Activated CD8-positive, alpha-beta memory T cell treated with anti-CD3 and anti-CD28 coated beads, Interleukin-2, amount 10 ng/mL, durations not matched to agents 7 days and 5 days (primary cell): ENCODE data around the gene EXOC4. TPM values are rescaled to one million over a fixed set of nuclear protein-coding genes. Genes with fewer than 3 reads are reported as not detected.

Experiments used
- ATAC-seq: fragments of 150-1000 bp; cut with Tn5 transposase; one replicate; pipeline ENCODE4 v1.10.0; 2021; ENCODE audit warnings: moderate library complexity
- CTCF ChIA-PET: fragments of 350-600 bp; sonication (Branson Sonifier 250); formaldehyde crosslinking; loops from one replicate; lab custom pipeline; 2021; ENCODE audit warnings: antibody characterized with exemption; lab: Charles Lee
- DNase-seq: peaks from one replicate; pipeline ENCODE4 v3.0.0-alpha.2; 2020
- H3K27ac Mint-ChIP-seq: one replicate; pipeline ENCODE4 v1.8.0; 2021; ENCODE audit warnings: mild to moderate bottlenecking, mixed read lengths
- H3K27me3 Mint-ChIP-seq: one replicate; pipeline ENCODE4 v1.8.0; 2021; ENCODE audit warnings: mixed read lengths
- H3K36me3 Mint-ChIP-seq: one replicate; pipeline ENCODE4 v1.8.0; 2021; ENCODE audit warnings: mild to moderate bottlenecking, mixed read lengths
- H3K4me1 Mint-ChIP-seq: one replicate; pipeline ENCODE4 v1.8.0; 2021; ENCODE audit warnings: mixed read lengths
- H3K4me3 Mint-ChIP-seq: one replicate; pipeline ENCODE4 v1.8.0; 2021; ENCODE audit warnings: mild to moderate bottlenecking, moderate library complexity, mixed read lengths
- H3K9me3 Mint-ChIP-seq: one replicate; pipeline ENCODE4 v1.8.0; 2022; ENCODE audit warnings: low read depth, mixed read lengths
- total RNA-seq, 2 experiments: library from RNA; stranded (reverse); gene quantifications; one replicate each; pipeline ENCODE4 v1.2.3, GENCODE V29; 2021

The EXOC4 gene
- total RNA-seq, 2 experiments from 2014 or later: 68.6 to 88.3 TPM

DNA sequence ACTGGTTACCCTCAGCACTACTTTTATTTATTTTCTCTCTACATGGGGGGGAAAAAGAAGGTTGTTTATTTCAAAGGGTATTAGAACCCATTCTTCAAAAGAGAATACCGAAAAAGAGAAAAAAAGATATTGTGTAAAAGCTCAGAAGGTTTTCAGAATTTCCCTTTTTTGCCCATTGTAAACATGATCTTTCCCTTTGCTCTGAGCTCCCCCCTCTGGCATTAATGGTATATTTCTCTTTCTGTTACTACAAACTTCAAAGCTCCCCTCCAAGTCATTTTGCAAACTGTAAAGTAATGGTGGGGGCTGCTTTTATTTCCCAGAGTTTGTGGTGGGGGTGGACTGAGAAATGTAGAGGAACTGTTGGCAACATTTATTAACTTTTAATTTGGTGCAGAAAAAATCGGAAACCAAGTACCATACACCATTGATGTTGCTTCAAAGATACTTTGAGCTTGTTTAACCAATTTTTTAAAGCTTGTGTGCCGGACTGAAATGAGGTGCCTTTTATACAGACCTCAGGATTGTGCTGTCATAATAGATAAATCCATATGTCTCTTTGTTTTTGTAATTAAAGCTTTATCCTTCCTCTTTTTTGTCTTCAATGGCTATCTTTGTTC lies 181.5 kb downstream of the EXOC4 start:
- Mint-ChIP-seq H3K27ac (no peak overlapping the region), H3K9me3 (no peaks in the 10 kb centered on the region), H3K36me3 (peaks cover 5% of the 10 kb centered on the region), H3K27me3 (no peaks in the 10 kb centered on the region), H3K4me1 (no peaks in the 10 kb centered on the region), H3K4me3 (no peak overlapping the region)
- no peak for DNase-seq
- CTCF ChIA-PET: interaction anchor here (0.9 to 1.5 kb wide), 5 partner anchors 9 to 1116 kb away, joined by 3 to 7 read pairs (median 4); no protein-coding TSS in a partner anchor
- ATAC-seq: no peak

GRCh38 chr7:133436014-133436428 lies 183.1 kb downstream of the EXOC4 start:
- H3K27me3 Mint-ChIP-seq: no peaks in the 10 kb centered on the region
- CTCF ChIA-PET: no interaction called here

DNA sequence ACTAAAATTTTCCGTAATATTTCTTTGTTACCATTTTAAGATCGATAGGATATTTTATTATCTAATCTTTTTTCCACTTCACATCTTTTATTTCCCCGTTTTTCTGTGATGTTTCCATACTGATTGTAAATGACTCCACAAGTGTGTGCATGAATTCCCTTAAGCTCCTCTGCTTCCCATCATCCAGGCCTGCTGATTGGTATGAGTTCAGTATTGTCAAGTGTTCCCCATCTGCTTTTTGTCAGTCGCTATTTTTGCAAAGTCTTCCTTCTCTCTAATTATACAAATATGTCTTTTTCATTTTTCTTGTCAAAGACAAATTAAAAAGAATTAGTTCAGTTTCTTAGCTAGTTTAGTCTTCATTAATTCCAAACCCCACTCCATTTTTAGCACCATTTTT lies 184.7 kb downstream of the EXOC4 start:
- Mint-ChIP-seq H3K27me3 (no peaks in the 10 kb centered on the region), H3K4me1 (no peaks in the 10 kb centered on the region), H3K9me3 (no peaks in the 10 kb centered on the region), H3K27ac (no peak overlapping the region), H3K4me3 (no peak overlapping the region), H3K36me3 (peaks cover 7% of the 10 kb centered on the region)
- CTCF ChIA-PET: no interaction called here
- no peak for ATAC-seq
- no peak for DNase-seq

More at GRCh38 chr7:133436014-133436428, 183.1 kb downstream of the EXOC4 start:
- Mint-ChIP-seq H3K4me3 (no peak overlapping the region), H3K9me3 (no peaks in the 10 kb centered on the region), H3K36me3 (peaks cover 6% of the 10 kb centered on the region), H3K4me1 (no peaks in the 10 kb centered on the region), H3K27ac (no peak overlapping the region)
- DNase-seq (no peak), ATAC-seq (no peak)

- DNase-seq (no peak), ATAC-seq (no peak)
- Mint-ChIP-seq H3K27me3 (no peaks in the 10 kb centered on the region), H3K4me3 (no peak overlapping the region), H3K4me1 (no peaks in the 10 kb centered on the region), H3K9me3 (no peaks in the 10 kb centered on the region), H3K27ac (no peak overlapping the region), H3K36me3 (peaks cover 6% of the 10 kb centered on the region)
- CTCF ChIA-PET: interaction anchor here (0.9 kb wide), 1 partner anchor 9 kb away, joined by 5 read pairs; no protein-coding TSS in a partner anchor
Observed at GRCh38 chr7:133442818-133443217, 189.9 kb downstream of the EXOC4 start.

DNA sequence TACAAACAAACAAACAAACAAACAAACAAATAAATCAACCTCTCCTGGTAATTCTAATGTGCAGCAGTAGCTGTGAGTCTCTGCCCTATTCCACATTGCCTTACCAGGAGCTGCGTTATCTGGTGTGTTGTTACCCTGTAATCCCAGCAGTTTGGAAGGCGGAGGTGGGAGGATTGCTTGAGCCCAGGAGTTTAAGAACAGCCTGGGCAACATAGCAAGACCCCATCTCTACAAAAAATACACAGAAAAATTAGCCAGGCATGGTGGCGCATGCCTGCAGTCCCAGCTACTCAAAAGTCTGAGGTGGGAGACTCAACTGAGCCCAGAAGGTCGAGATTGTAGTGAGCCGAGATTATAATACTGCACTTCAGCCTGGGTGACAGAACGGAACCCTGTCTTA lies 192.7 kb downstream of the EXOC4 start:
- Mint-ChIP-seq H3K27me3 (no peaks in the 10 kb centered on the region), H3K4me3 (no peak overlapping the region), H3K36me3 (peaks cover 2% of the 10 kb centered on the region), H3K4me1 (no peaks in the 10 kb centered on the region), H3K9me3 (no peaks in the 10 kb centered on the region), H3K27ac (no peak overlapping the region)
- no peak for DNase-seq
- ATAC-seq: no peak
- CTCF ChIA-PET: no interaction called here

DNA sequence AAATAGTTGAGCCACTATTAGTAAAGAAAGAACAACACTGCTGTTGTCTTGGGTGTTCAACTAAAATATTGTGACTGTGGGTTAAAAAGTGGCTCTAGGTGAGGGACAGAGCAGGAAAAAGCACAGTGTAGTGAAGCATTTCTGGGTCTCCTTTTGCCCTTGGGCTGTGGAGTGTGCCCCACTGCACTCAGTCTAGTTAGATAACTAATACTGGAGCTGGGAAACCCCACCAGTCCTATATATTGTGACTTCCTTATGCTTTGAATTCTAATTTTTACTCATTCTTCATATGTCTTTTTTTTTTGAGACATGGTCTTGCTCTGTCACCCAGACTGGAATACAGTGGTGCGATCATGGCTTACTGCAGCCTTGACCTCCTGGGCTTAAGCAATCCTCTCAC lies 195.1 kb downstream of the EXOC4 start:
- no peaks in the 10 kb centered on the region for H3K4me1 Mint-ChIP-seq
- CTCF ChIA-PET: no interaction called here
- no peak overlapping the region for H3K4me3 Mint-ChIP-seq
- H3K36me3 Mint-ChIP-seq: no peaks in the 10 kb centered on the region
- no peak overlapping the region for H3K27ac Mint-ChIP-seq
- no peak for ATAC-seq
- H3K27me3 Mint-ChIP-seq: no peaks in the 10 kb centered on the region
- no peak for DNase-seq
- no peaks in the 10 kb centered on the region for H3K9me3 Mint-ChIP-seq

- H3K27me3 Mint-ChIP-seq: no peaks in the 10 kb centered on the region
- no peak overlapping the region for H3K27ac Mint-ChIP-seq
- ATAC-seq (no peak), DNase-seq (no peak)
- H3K4me3 Mint-ChIP-seq: no peak overlapping the region
- CTCF ChIA-PET: no interaction called here
- no peaks in the 10 kb centered on the region for H3K9me3 Mint-ChIP-seq
- H3K36me3 Mint-ChIP-seq: no peaks in the 10 kb centered on the region
- H3K4me1 Mint-ChIP-seq: no peaks in the 10 kb centered on the region
Observed at GRCh38 chr7:133452577-133452976, 199.7 kb downstream of the EXOC4 start.

GRCh38 chr7:133458688-133459087 lies 205.8 kb downstream of the EXOC4 start:
- ATAC-seq (no peak), DNase-seq (no peak)
- no peak overlapping the region for H3K4me3 Mint-ChIP-seq
- no peak overlapping the region for H3K27ac Mint-ChIP-seq
- no peaks in the 10 kb centered on the region for H3K9me3 Mint-ChIP-seq
- no peaks in the 10 kb centered on the region for H3K27me3 Mint-ChIP-seq
- H3K4me1 Mint-ChIP-seq: no peaks in the 10 kb centered on the region
- CTCF ChIA-PET: no interaction called here
- H3K36me3 Mint-ChIP-seq: peaks cover 4% of the 10 kb centered on the region

DNA sequence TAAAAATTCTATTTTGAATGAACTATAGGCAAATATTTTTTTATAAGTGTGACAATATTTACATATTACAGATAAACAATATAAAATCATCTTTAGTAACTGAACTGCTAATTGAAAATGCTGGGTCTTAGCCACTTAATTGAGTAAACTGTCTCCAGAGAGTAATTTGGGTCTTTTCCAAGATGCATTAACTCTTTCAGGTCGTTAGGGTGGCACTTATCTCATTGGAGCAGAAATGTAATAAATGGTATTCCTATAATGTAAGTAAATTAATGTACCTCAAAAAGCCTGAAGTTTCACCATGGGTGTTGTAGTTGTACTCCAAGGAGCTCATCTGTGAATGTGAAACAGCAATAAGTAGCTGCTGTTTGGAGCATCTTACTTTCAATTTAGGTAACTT lies 208.5 kb downstream of the EXOC4 start:
- Mint-ChIP-seq H3K9me3 (peaks cover 7% of the 10 kb centered on the region), H3K4me3 (no peak overlapping the region), H3K27ac (no peak overlapping the region), H3K27me3 (no peaks in the 10 kb centered on the region), H3K36me3 (peaks cover 13% of the 10 kb centered on the region), H3K4me1 (no peaks in the 10 kb centered on the region)
- DNase-seq (no peak), ATAC-seq (no peak)
- CTCF ChIA-PET: no interaction called here

DNA sequence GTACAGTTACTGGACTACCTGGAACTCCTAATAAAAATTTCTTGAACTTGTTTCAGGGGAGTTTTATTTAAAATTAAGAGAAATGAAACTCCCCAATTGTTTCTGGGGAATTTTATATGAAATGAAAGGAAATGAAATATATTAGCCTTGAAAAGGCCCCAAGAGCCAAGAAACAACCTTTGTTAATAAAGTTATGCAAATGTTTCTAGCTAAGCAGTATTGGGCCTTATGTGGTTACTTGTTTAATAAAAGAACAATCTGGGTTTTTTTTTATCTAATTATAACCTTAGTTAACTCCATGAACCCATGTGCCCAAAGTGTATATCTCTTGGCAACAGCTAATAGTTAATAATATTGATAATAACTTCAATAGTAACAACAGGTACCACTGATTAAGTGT lies 222.8 kb downstream of the EXOC4 start:
- ATAC-seq (no peak), DNase-seq (no peak)
- Mint-ChIP-seq H3K27ac (no peak overlapping the region), H3K9me3 (no peaks in the 10 kb centered on the region), H3K4me3 (no peak overlapping the region), H3K36me3 (no peaks in the 10 kb centered on the region), H3K4me1 (no peaks in the 10 kb centered on the region), H3K27me3 (no peaks in the 10 kb centered on the region)
- CTCF ChIA-PET: no interaction called here

DNA sequence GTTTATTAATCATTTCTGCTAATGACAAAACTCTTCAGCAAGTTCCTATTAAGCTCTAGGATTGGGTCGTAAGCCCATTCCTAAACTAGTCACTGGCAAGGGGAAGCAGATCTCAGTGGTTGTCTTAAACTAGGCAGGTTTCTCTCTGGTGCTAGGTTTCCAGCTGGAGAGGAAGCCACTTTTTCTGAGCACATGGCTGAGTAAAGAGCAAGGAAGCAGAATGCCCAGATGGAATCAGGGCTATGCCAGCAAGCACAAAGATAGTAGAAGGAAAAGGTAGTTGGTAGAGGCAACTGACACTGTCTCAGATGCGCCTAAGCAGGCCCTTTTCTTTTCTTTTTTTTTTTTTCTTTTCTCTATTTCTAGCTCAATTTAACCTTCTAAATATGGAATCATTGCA lies 224.9 kb downstream of the EXOC4 start:
- no peak overlapping the region for H3K4me3 Mint-ChIP-seq
- H3K27me3 Mint-ChIP-seq: no peaks in the 10 kb centered on the region
- CTCF ChIA-PET: no interaction called here
- DNase-seq: no peak
- H3K9me3 Mint-ChIP-seq: no peaks in the 10 kb centered on the region
- no peak for ATAC-seq
- H3K4me1 Mint-ChIP-seq: peaks cover 10% of the 10 kb centered on the region
- H3K36me3 Mint-ChIP-seq: peaks cover 3% of the 10 kb centered on the region
- H3K27ac Mint-ChIP-seq: no peak overlapping the region

- Mint-ChIP-seq H3K27me3 (no peaks in the 10 kb centered on the region), H3K4me1 (peaks cover 15% of the 10 kb centered on the region), H3K27ac (no peak overlapping the region), H3K4me3 (no peak overlapping the region), H3K36me3 (peaks cover 3% of the 10 kb centered on the region), H3K9me3 (no peaks in the 10 kb centered on the region)
- ATAC-seq (no peak), DNase-seq (no peak)
- CTCF ChIA-PET: no interaction called here
Observed at GRCh38 chr7:133478591-133479135, 225.8 kb downstream of the EXOC4 start.

GRCh38 chr7:133479456-133480065 lies 226.7 kb downstream of the EXOC4 start:
- H3K27ac Mint-ChIP-seq: no peak overlapping the region
- no peak for ATAC-seq
- H3K27me3 Mint-ChIP-seq: no peaks in the 10 kb centered on the region
- H3K4me1 Mint-ChIP-seq: peaks cover 23% of the 10 kb centered on the region
- CTCF ChIA-PET: no interaction called here
- no peak for DNase-seq
- peaks cover 6% of the 10 kb centered on the region for H3K36me3 Mint-ChIP-seq
- H3K9me3 Mint-ChIP-seq: no peaks in the 10 kb centered on the region
- H3K4me3 Mint-ChIP-seq: no peak overlapping the region

DNA sequence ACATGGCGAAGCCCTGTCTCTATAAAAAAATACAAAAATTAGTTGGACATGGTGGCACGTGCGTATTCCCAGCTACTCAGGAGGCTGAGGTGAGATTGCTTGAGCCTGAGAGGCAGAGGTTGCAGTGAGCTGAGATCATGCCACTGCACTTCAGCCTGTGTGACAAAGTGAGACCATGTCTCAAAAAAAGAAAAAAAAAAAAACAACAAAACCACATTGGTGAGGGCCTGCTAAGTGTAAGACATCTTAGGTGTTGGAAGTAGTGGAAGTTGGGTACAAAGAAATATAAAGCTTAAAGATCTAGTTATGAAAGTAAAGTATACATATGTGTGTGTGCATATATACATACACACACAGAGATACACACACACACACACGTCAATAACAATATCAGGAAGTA lies 228.0 kb downstream of the EXOC4 start:
- Mint-ChIP-seq H3K36me3 (peaks cover 9% of the 10 kb centered on the region), H3K4me3 (no peak overlapping the region), H3K9me3 (no peaks in the 10 kb centered on the region), H3K4me1 (peaks cover 26% of the 10 kb centered on the region), H3K27me3 (no peaks in the 10 kb centered on the region), H3K27ac (no peak overlapping the region)
- no peak for DNase-seq
- no peak for ATAC-seq
- CTCF ChIA-PET: no interaction called here
